VCaP (cell line): ENCODE results near the gene CKLF.

Source experiments
- H3K27ac ChIP-seq: fragments of 450-650 bp; 2 replicates; pipeline ENCODE4 v1.5.1; 2017
- CTCF ChIP-seq: fragments of 450-650 bp; conservative IDR thresholded peaks from 2 replicates; pipeline ENCODE4 v1.5.1; 2017; ENCODE audit warnings: mild to moderate bottlenecking, moderate library complexity

Gene CKLF

DNA sequence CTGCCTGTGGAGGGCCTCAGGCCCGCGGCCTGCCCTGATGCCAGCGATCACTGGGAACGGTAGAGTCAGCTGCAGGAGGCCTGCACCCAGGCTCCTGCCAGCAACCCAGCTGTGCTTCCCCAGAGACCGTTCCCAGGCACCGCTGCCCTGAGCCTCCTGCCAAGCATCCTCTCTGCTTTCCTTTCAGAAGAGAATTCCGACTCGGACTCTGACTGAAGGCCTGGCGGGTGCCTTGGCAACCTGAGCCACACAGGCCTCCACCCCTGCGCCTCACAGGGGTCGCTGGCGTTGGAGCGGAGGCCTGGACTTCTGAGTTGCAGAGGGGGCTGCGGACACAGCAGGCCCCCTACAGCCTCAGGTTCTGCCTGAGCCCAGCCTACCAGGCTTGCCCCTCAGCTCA is 60.0 kb downstream of the CKLF start:
- TF ChIP-seq CTCF, result no peak
- no peak overlapping the region for H3K27ac ChIP-seq

GRCh38 chr16:66614161-66614802 is 61.9 kb downstream of the CKLF start:
- no peak for TF ChIP-seq CTCF
- H3K27ac ChIP-seq, result no peak overlapping the region
